Activated naive CD8-positive, alpha-beta T cell (primary cell): Measurements from ENCODE around the gene SLC8A3.

Source experiments
- H3K27ac Mint-ChIP-seq: one replicate; pipeline ENCODE4 v1.8.0; 2021; ENCODE audit warnings: mixed read lengths
- H3K27me3 Mint-ChIP-seq: one replicate; pipeline ENCODE4 v1.8.0; 2021; ENCODE audit warnings: mixed read lengths
- H3K36me3 Mint-ChIP-seq: one replicate; pipeline ENCODE4 v1.8.0; 2021; ENCODE audit warnings: mixed read lengths
- H3K4me1 Mint-ChIP-seq: one replicate; pipeline ENCODE4 v1.8.0; 2021; ENCODE audit warnings: low read depth, mixed read lengths
- H3K4me3 Mint-ChIP-seq: one replicate; pipeline ENCODE4 v1.8.0; 2021; ENCODE audit warnings: mild to moderate bottlenecking, mixed read lengths
- H3K9me3 Mint-ChIP-seq: one replicate; pipeline ENCODE4 v1.8.0; 2021; ENCODE audit warnings: low read depth, mixed read lengths

Gene SLC8A3

GRCh38 chr14:70080076-70080475, 108.7 kb downstream of the SLC8A3 start:
- Mint-ChIP-seq H3K4me3 (no peak overlapping the region), H3K27me3 (peaks cover 27% of the 10 kb centered on the region), H3K4me1 (no peaks in the 10 kb centered on the region), H3K27ac (no peak overlapping the region), H3K9me3 (no peaks in the 10 kb centered on the region), H3K36me3 (no peaks in the 10 kb centered on the region)

GRCh38 chr14:70078329-70078728, 110.4 kb downstream of the SLC8A3 start:
- no peaks in the 10 kb centered on the region for H3K36me3 Mint-ChIP-seq
- peaks cover 23% of the 10 kb centered on the region for H3K27me3 Mint-ChIP-seq
- H3K27ac Mint-ChIP-seq, result no peak overlapping the region
- H3K9me3 Mint-ChIP-seq, result no peaks in the 10 kb centered on the region
- no peak overlapping the region for H3K4me3 Mint-ChIP-seq
- H3K4me1 Mint-ChIP-seq, result no peaks in the 10 kb centered on the region

- Mint-ChIP-seq H3K27ac (no peak overlapping the region), H3K4me3 (no peak overlapping the region), H3K27me3 (peaks cover 22% of the 10 kb centered on the region), H3K4me1 (no peaks in the 10 kb centered on the region), H3K36me3 (no peaks in the 10 kb centered on the region), H3K9me3 (no peaks in the 10 kb centered on the region)
Measured at GRCh38 chr14:70077720-70078119, 111.0 kb downstream of the SLC8A3 start.

GRCh38 chr14:70077005-70077404, 111.7 kb downstream of the SLC8A3 start:
- Mint-ChIP-seq H3K9me3 (no peaks in the 10 kb centered on the region), H3K4me3 (no peak overlapping the region), H3K36me3 (no peaks in the 10 kb centered on the region), H3K27ac (no peak overlapping the region), H3K27me3 (peaks cover 17% of the 10 kb centered on the region), H3K4me1 (no peaks in the 10 kb centered on the region)

GRCh38 chr14:70073924-70074566, 114.7 kb downstream of the SLC8A3 start:
- Mint-ChIP-seq H3K27ac (no peak overlapping the region), H3K36me3 (no peaks in the 10 kb centered on the region), H3K4me3 (no peak overlapping the region), H3K4me1 (no peaks in the 10 kb centered on the region), H3K27me3 (peaks cover 9% of the 10 kb centered on the region), H3K9me3 (no peaks in the 10 kb centered on the region)

GRCh38 chr14:70069186-70069585, 119.6 kb downstream of the SLC8A3 start:
- Mint-ChIP-seq H3K4me1 (no peaks in the 10 kb centered on the region), H3K9me3 (no peaks in the 10 kb centered on the region), H3K27ac (no peak overlapping the region), H3K4me3 (no peak overlapping the region), H3K27me3 (peaks cover 12% of the 10 kb centered on the region), H3K36me3 (no peaks in the 10 kb centered on the region)

GRCh38 chr14:70067810-70068209, 120.9 kb downstream of the SLC8A3 start:
- Mint-ChIP-seq H3K4me1 (no peaks in the 10 kb centered on the region), H3K27ac (no peak overlapping the region), H3K36me3 (no peaks in the 10 kb centered on the region), H3K27me3 (peaks cover 16% of the 10 kb centered on the region), H3K9me3 (no peaks in the 10 kb centered on the region), H3K4me3 (no peak overlapping the region)

GRCh38 chr14:70064136-70064865, 124.5 kb downstream of the SLC8A3 start:
- Mint-ChIP-seq H3K36me3 (no peaks in the 10 kb centered on the region), H3K27ac (no peak overlapping the region), H3K9me3 (no peaks in the 10 kb centered on the region), H3K4me1 (no peaks in the 10 kb centered on the region), H3K27me3 (peaks cover 16% of the 10 kb centered on the region), H3K4me3 (no peak overlapping the region)

- no peaks in the 10 kb centered on the region for H3K4me1 Mint-ChIP-seq
- peaks cover 14% of the 10 kb centered on the region for H3K27me3 Mint-ChIP-seq
- no peak overlapping the region for H3K27ac Mint-ChIP-seq
- no peak overlapping the region for H3K4me3 Mint-ChIP-seq
- H3K36me3 Mint-ChIP-seq, result no peaks in the 10 kb centered on the region
- no peaks in the 10 kb centered on the region for H3K9me3 Mint-ChIP-seq
Measured at GRCh38 chr14:70061108-70061507, 127.6 kb downstream of the SLC8A3 start.

GRCh38 chr14:70059545-70059944, 129.2 kb downstream of the SLC8A3 start:
- H3K27me3 Mint-ChIP-seq, result peaks cover 11% of the 10 kb centered on the region

GRCh38 chr14:70057519-70058136, 131.1 kb downstream of the SLC8A3 start:
- Mint-ChIP-seq H3K4me3 (no peak overlapping the region), H3K9me3 (no peaks in the 10 kb centered on the region), H3K27me3 (peaks cover 7% of the 10 kb centered on the region), H3K36me3 (no peaks in the 10 kb centered on the region), H3K4me1 (peaks cover 2% of the 10 kb centered on the region), H3K27ac (no peak overlapping the region)

More at GRCh38 chr14:70059545-70059944, 129.2 kb downstream of the SLC8A3 start:
- Mint-ChIP-seq H3K27ac (no peak overlapping the region), H3K4me3 (no peak overlapping the region), H3K9me3 (no peaks in the 10 kb centered on the region), H3K36me3 (no peaks in the 10 kb centered on the region), H3K4me1 (no peaks in the 10 kb centered on the region)

GRCh38 chr14:70052990-70053389, 135.8 kb downstream of the SLC8A3 start:
- H3K36me3 Mint-ChIP-seq, result no peaks in the 10 kb centered on the region
- H3K27ac Mint-ChIP-seq, result no peak overlapping the region
- no peaks in the 10 kb centered on the region for H3K9me3 Mint-ChIP-seq
- H3K27me3 Mint-ChIP-seq, result peaks cover 5% of the 10 kb centered on the region
- no peak overlapping the region for H3K4me3 Mint-ChIP-seq
- peaks cover 7% of the 10 kb centered on the region for H3K4me1 Mint-ChIP-seq

- H3K4me3 Mint-ChIP-seq, result no peak overlapping the region
- H3K27me3 Mint-ChIP-seq, result no peaks in the 10 kb centered on the region
- H3K4me1 Mint-ChIP-seq, result peaks cover 7% of the 10 kb centered on the region
- no peaks in the 10 kb centered on the region for H3K36me3 Mint-ChIP-seq
- H3K27ac Mint-ChIP-seq, result no peak overlapping the region
- no peaks in the 10 kb centered on the region for H3K9me3 Mint-ChIP-seq
Measured at GRCh38 chr14:70050136-70050535, 138.6 kb downstream of the SLC8A3 start.

GRCh38 chr14:70049605-70050004, 139.1 kb downstream of the SLC8A3 start:
- H3K27me3 Mint-ChIP-seq, result no peaks in the 10 kb centered on the region
- H3K4me1 Mint-ChIP-seq, result peaks cover 7% of the 10 kb centered on the region
- no peak overlapping the region for H3K4me3 Mint-ChIP-seq
- no peaks in the 10 kb centered on the region for H3K9me3 Mint-ChIP-seq
- H3K36me3 Mint-ChIP-seq, result no peaks in the 10 kb centered on the region
- no peak overlapping the region for H3K27ac Mint-ChIP-seq

- Mint-ChIP-seq H3K27me3 (peaks cover 1% of the 10 kb centered on the region), H3K4me1 (peaks cover 7% of the 10 kb centered on the region), H3K36me3 (no peaks in the 10 kb centered on the region)
Measured at GRCh38 chr14:70048313-70048654, 140.5 kb downstream of the SLC8A3 start.

More at GRCh38 chr14:70048313-70048654, 140.5 kb downstream of the SLC8A3 start:
- H3K27ac Mint-ChIP-seq, result no peak overlapping the region
- H3K9me3 Mint-ChIP-seq, result no peaks in the 10 kb centered on the region
- H3K4me3 Mint-ChIP-seq, result no peak overlapping the region
